ENCODE measurements around the gene PAPOLG.

PAPOLG gene

DNA sequence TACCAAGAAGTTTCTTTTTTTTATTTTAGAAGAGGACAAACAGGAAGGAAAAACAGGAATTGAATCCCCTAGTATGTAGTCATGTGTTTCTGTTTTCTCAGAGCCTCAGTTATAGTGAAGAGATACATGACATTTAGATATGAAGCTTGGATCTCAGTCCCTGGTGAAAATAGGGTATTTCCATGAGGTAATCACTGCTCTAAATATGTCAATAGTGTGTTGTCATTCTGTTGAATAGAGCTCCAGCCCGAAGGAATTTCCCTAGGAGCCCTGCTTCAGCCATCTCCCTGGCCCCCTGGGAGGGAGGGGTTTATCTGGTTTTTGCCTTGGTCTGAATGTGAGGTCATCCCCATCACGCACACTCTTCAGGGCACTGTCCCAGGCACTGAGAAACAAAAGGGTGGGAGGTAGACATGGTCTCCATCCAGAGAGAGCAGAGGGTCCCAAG, 78.2 kb downstream of the PAPOLG start:
- H3K9ac ChIP-seq: peak overlapping the region in 4 of 11 experiments; percentile 9 to 69 (median 37); a peak in 4 of 22 replicates
- H3K36me3 ChIP-seq: no peaks in the 10 kb centered on the region
- H3K9me3 ChIP-seq (replicated peaks in 1 of 11): no peaks in the 10 kb centered on the region
- no peak for TF ChIP-seq Cebpa-rat (IDR thresholded peaks at IDR 0.05)
- peak overlapping the region in 5 of 11 experiments; percentile 41 to 82 (median 70); a peak in 10 of 22 replicates for H3K27ac ChIP-seq
- no peaks in the 10 kb centered on the region for H3K27me3 ChIP-seq
- no peak overlapping the region for H3K4me3 ChIP-seq
- H3K4me2 ChIP-seq: peak overlapping the region in 5 of 11 experiments; percentile 52 to 96 (median 66); a peak in 10 of 22 replicates
- H4K20me1 ChIP-seq: no peaks in the 10 kb centered on the region
- peaks cover 0 to 65% (median 7%) of the 10 kb centered on the region in 10 experiments; a peak in 11 of 20 replicates for H3K4me1 ChIP-seq

- H3K9me3 ChIP-seq (replicated peaks in 1 of 11): no peaks in the 10 kb centered on the region
- H3K4me3 ChIP-seq: no peak overlapping the region
- H3K4me1 ChIP-seq: peaks cover 13 to 49% (median 18%) of the 10 kb centered on the region in 10 experiments
- no peaks in the 10 kb centered on the region for H4K20me1 ChIP-seq
- no peak for TF ChIP-seq Cebpa-rat (IDR thresholded peaks at IDR 0.05)
- peak overlapping the region in 2 of 11 experiments; percentile 20 to 26; a peak in 3 of 22 replicates for H3K4me2 ChIP-seq
- H3K27ac ChIP-seq: no peak overlapping the region
- no peaks in the 10 kb centered on the region for H3K36me3 ChIP-seq
- H3K9ac ChIP-seq: no peak overlapping the region
- no peaks in the 10 kb centered on the region for H3K27me3 ChIP-seq
These were observed 80.4 kb downstream of the PAPOLG start for GRCh38 chr2:60836491-60836890.

DNA sequence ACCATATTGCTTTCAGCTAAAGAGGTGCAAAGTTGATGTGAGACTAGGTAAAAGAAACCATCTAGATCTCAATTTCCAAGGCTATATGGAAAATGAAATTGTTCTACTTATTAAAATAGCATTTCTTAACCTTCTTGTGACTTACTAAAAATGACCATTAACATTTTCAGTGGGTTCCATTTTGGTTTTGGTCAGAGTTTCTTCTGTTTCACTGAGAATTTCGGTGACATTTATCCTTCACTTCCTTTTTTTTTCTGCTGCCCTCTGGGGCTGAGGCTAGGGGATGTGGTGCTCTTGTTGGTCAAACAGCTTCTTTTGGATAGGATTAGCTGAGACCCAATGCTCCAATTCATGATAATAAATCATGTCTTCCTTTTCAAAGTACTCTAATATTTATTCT, 81.1 kb downstream of the PAPOLG start:
- peaks cover 13 to 49% (median 18%) of the 10 kb centered on the region in 10 experiments for H3K4me1 ChIP-seq
- no peaks in the 10 kb centered on the region for H3K36me3 ChIP-seq
- no peak overlapping the region for H3K9ac ChIP-seq
- H4K20me1 ChIP-seq: no peaks in the 10 kb centered on the region
- no peaks in the 10 kb centered on the region for H3K9me3 ChIP-seq (replicated peaks in 1 of 11)
- H3K27ac ChIP-seq: no peak overlapping the region
- H3K4me3 ChIP-seq: no peak overlapping the region
- H3K27me3 ChIP-seq: no peaks in the 10 kb centered on the region
- H3K4me2 ChIP-seq: peak overlapping the region in 2 of 11 experiments; percentile 20 to 26; a peak in 3 of 22 replicates
- no peak for TF ChIP-seq Cebpa-rat (IDR thresholded peaks at IDR 0.05)

DNA sequence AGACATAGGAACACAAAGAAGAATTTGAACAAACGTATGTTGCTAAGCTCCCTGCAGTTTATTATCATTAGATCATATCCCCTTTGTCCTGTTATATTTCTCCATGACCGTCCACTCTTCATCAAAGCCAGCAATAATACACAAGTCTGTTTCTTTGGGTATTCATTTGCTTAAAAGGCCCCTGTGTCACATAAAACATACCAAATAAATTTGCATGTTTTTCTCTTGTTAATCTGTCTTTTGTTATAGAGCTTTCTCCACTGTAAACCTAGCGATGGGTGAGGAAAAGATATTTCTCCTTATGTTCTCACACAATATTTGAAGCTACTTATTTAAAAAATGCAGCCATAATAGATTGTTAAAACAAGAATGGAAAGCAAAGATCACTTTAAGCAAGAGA, 82.4 kb downstream of the PAPOLG start:
- Histone ChIP-seq H3K36me3 (no peaks in the 10 kb centered on the region), H3K4me3 (no peak overlapping the region), H3K4me1 (peaks cover 13 to 42% (median 18%) of the 10 kb centered on the region in 10 experiments), H3K9me3 (replicated peaks in 1 of 11) (no peaks in the 10 kb centered on the region), H3K27me3 (no peaks in the 10 kb centered on the region), H4K20me1 (no peaks in the 10 kb centered on the region), H3K27ac (no peak overlapping the region), H3K9ac (no peak overlapping the region), H3K4me2 (no peak overlapping the region)
- no peak for TF ChIP-seq Cebpa-rat (IDR thresholded peaks at IDR 0.05)

- peaks cover 13 to 42% (median 16%) of the 10 kb centered on the region in 10 experiments for H3K4me1 ChIP-seq
- H3K4me2 ChIP-seq: no peak overlapping the region
- no peaks in the 10 kb centered on the region for H4K20me1 ChIP-seq
- TF ChIP-seq Cebpa-rat (IDR thresholded peaks at IDR 0.05): no peak
- no peak overlapping the region for H3K27ac ChIP-seq
- no peaks in the 10 kb centered on the region for H3K9me3 ChIP-seq (replicated peaks in 1 of 11)
- H3K4me3 ChIP-seq: no peak overlapping the region
- no peaks in the 10 kb centered on the region for H3K36me3 ChIP-seq
- H3K9ac ChIP-seq: no peak overlapping the region
- no peaks in the 10 kb centered on the region for H3K27me3 ChIP-seq
These were observed 83.2 kb downstream of the PAPOLG start for GRCh38 chr2:60839126-60839813.

- no peak overlapping the region for H3K4me3 ChIP-seq
- peak overlapping the region in 8 of 11 experiments; percentile 35 to 65 (median 52); a peak in 15 of 22 replicates for H3K4me2 ChIP-seq
- TF ChIP-seq Cebpa-rat (IDR thresholded peaks at IDR 0.05): no peak
- no peaks in the 10 kb centered on the region for H4K20me1 ChIP-seq
- peaks cover 10 to 42% (median 14%) of the 10 kb centered on the region in 10 experiments for H3K4me1 ChIP-seq
- no peaks in the 10 kb centered on the region for H3K36me3 ChIP-seq
- H3K9ac ChIP-seq: peak overlapping the region in 1 of 11 experiments; percentile 10; a peak in 1 of 22 replicates
- no peak overlapping the region for H3K27ac ChIP-seq
- H3K27me3 ChIP-seq: no peaks in the 10 kb centered on the region
- H3K9me3 ChIP-seq (replicated peaks in 1 of 11): no peaks in the 10 kb centered on the region
These were observed 84.8 kb downstream of the PAPOLG start for GRCh38 chr2:60840880-60841279.

DNA sequence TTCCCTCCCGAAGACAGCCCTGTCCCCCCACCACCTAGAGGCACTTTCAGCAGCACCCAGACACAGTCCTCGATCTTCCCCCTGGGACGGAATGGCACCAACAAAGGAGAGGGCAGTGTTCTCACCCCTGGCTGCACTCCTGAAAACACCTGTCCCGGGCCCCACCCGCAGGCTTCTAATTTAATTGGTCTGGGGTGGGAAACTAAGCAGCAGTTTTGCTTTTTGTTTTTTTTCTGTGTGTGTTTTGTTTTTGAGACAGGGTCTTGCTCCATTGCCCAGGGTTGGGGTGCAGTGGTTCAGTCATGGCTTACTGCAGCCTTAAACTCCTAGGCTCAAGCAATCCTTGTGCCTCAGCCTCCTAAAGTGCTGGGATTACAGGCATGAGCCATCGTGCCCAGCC, 86.9 kb downstream of the PAPOLG start:
- no peaks in the 10 kb centered on the region for H3K9me3 ChIP-seq (replicated peaks in 1 of 11)
- H3K27me3 ChIP-seq: no peaks in the 10 kb centered on the region

GRCh38 chr2:60844105-60844504, 88.0 kb downstream of the PAPOLG start:
- H3K4me1 ChIP-seq: peaks cover 10 to 31% (median 14%) of the 10 kb centered on the region in 10 experiments
- H3K4me2 ChIP-seq: peak overlapping the region in 3 of 11 experiments; percentile 13 to 52 (median 48); a peak in 4 of 22 replicates
- peak overlapping the region in 1 of 11 experiments; percentile 5; a peak in 1 of 22 replicates for H3K27ac ChIP-seq
- H3K9ac ChIP-seq: 0 out of 22 replicates have a peak overlapping the region, but pooled peaks of 1 of the 11 experiments have one; percentile 27
- no peak for TF ChIP-seq Cebpa-rat (IDR thresholded peaks at IDR 0.05)
- H3K36me3 ChIP-seq: no peaks in the 10 kb centered on the region
- no peaks in the 10 kb centered on the region for H3K9me3 ChIP-seq (replicated peaks in 1 of 11)
- no peak overlapping the region for H3K4me3 ChIP-seq
- no peaks in the 10 kb centered on the region for H4K20me1 ChIP-seq
- H3K27me3 ChIP-seq: no peaks in the 10 kb centered on the region

More for the DNA sequence above, 86.9 kb downstream of the PAPOLG start:
- Histone ChIP-seq H3K4me3 (no peak overlapping the region), H3K27ac (no peak overlapping the region), H3K9ac (no peak overlapping the region), H3K36me3 (no peaks in the 10 kb centered on the region), H3K4me2 (no peak overlapping the region), H3K4me1 (peaks cover 10 to 27% (median 14%) of the 10 kb centered on the region in 10 experiments), H4K20me1 (no peaks in the 10 kb centered on the region)
- no peak for TF ChIP-seq Cebpa-rat (IDR thresholded peaks at IDR 0.05)

- H3K9ac ChIP-seq: no peak overlapping the region
- no peaks in the 10 kb centered on the region for H3K27me3 ChIP-seq
- H3K9me3 ChIP-seq (replicated peaks in 1 of 11): no peaks in the 10 kb centered on the region
- H3K4me2 ChIP-seq: 0 out of 22 replicates have a peak overlapping the region, but pooled peaks of 1 of the 11 experiments have one; percentile 7
- no peak overlapping the region for H3K4me3 ChIP-seq
- peaks cover 0 to 49% (median 0%) of the 10 kb centered on the region in 10 experiments; a peak in 7 of 20 replicates for H3K4me1 ChIP-seq
- no peaks in the 10 kb centered on the region for H4K20me1 ChIP-seq
- no peak overlapping the region for H3K27ac ChIP-seq
- H3K36me3 ChIP-seq: no peaks in the 10 kb centered on the region
- TF ChIP-seq Cebpa-rat (IDR thresholded peaks at IDR 0.05): no peak
These were observed 91.8 kb downstream of the PAPOLG start for GRCh38 chr2:60847854-60848253.

Data from BLaER1 treated with 17β-estradiol and CSF1 and Interleukin-3, amounts not matched to agents 10 nM and 100 nM (cell line).